SK-N-SH treated with all-trans-retinoic acid at 6 μM for 48 hours (cell line): ENCODE data around the gene AEN.

ENCODE experiments used
- ATAC-seq: fragments of 200-7000 bp; cut with Tn5 transposase; 3 replicates; pipeline ENCODE4 v1.9.1; 2020; ENCODE audit warnings: mild to moderate bottlenecking, moderate library complexity
- ARNTL ChIP-seq: fragments of 450-650 bp; formaldehyde crosslinking; IDR thresholded peaks from 2 replicates; pipeline ENCODE4 v1.5.0; 2020; ENCODE audit warnings: low read depth, mild to moderate bottlenecking, moderate library complexity, borderline replicate concordance
- BACH2 ChIP-seq: fragments of 250-450 bp; sonication (Bioruptor Pico); IDR thresholded peaks from 2 replicates; pipeline ENCODE4 v1.9.0; 2021; ENCODE audit warnings: mild to moderate bottlenecking, borderline replicate concordance
- CSDC2 ChIP-seq: fragments of 250-450 bp; sonication (Bioruptor Pico); IDR thresholded peaks from 2 replicates; pipeline ENCODE4 v1.5.0; 2020; ENCODE audit warnings: mild to moderate bottlenecking, moderate library complexity
- ESRRG ChIP-seq: fragments of 250-450 bp; sonication (Bioruptor Pico); IDR thresholded peaks from 2 replicates; pipeline ENCODE4 v1.6.1; 2021; ENCODE audit warnings: mild to moderate bottlenecking
- GLIS3 ChIP-seq: fragments of 250-450 bp; sonication (Bioruptor Pico); IDR thresholded peaks from 2 replicates; pipeline ENCODE4 v1.5.0; 2020; ENCODE audit warnings: mild to moderate bottlenecking, moderate library complexity
- ISL1 ChIP-seq: fragments of 250-450 bp; sonication (Bioruptor Pico); IDR thresholded peaks from 2 replicates; pipeline ENCODE4 v2.1.2; 2022; ENCODE audit warnings: mild to moderate bottlenecking, moderate library complexity
- OSR1 ChIP-seq: fragments of 250-450 bp; sonication (Bioruptor Pico); IDR thresholded peaks from 2 replicates; pipeline ENCODE4 v1.8.0; 2022; ENCODE audit warnings: moderate library complexity, mild to moderate bottlenecking, inconsistent platforms
- RARB ChIP-seq: fragments of 250-450 bp; sonication (Bioruptor Pico); IDR thresholded peaks from 2 replicates; pipeline ENCODE4 v1.8.0; 2021; ENCODE audit warnings: mild to moderate bottlenecking, moderate library complexity
- SNAI2 ChIP-seq: fragments of 250-450 bp; sonication (Bioruptor Pico); IDR thresholded peaks from 2 replicates; pipeline ENCODE4 v1.5.0; 2020; ENCODE audit warnings: mild to moderate bottlenecking, moderate library complexity
- TCF4 ChIP-seq: fragments of 250-450 bp; sonication (Bioruptor Pico); IDR thresholded peaks from 2 replicates; pipeline ENCODE4 v1.8.0; 2021; ENCODE audit warnings: mild to moderate bottlenecking, moderate library complexity, borderline replicate concordance
- TOX ChIP-seq: fragments of 250-450 bp; sonication (Bioruptor Pico); IDR thresholded peaks from 2 replicates; pipeline ENCODE4 v1.8.0; 2021; ENCODE audit warnings: mild to moderate bottlenecking, moderate library complexity, borderline replicate concordance
- ZC3H10 ChIP-seq: fragments of 250-450 bp; sonication (Bioruptor Pico); IDR thresholded peaks from 2 replicates; pipeline ENCODE4 v1.5.1; 2021; ENCODE audit warnings: mild to moderate bottlenecking, moderate library complexity
- ZFP3 ChIP-seq: fragments of 250-450 bp; sonication (Bioruptor Pico); IDR thresholded peaks from 2 replicates; pipeline ENCODE4 v1.5.0; 2020; ENCODE audit warnings: mild to moderate bottlenecking, moderate library complexity
- ZFP30 ChIP-seq: fragments of 450-650 bp; formaldehyde crosslinking; IDR thresholded peaks from 2 replicates; pipeline ENCODE4 v1.5.0; 2022; ENCODE audit warnings: mild to moderate bottlenecking, moderate library complexity
- ZNF565 ChIP-seq: fragments of 450-650 bp; formaldehyde crosslinking; conservative IDR thresholded peaks from 2 replicates; pipeline ENCODE4 v1.5.0; 2020; ENCODE audit warnings: low read depth, mild to moderate bottlenecking, moderate library complexity
- ZNF70 ChIP-seq: fragments of 450-650 bp; formaldehyde crosslinking; IDR thresholded peaks from 2 replicates; pipeline ENCODE4 v1.5.0; 2020; ENCODE audit warnings: mild to moderate bottlenecking, moderate library complexity
- ZNF8 ChIP-seq: fragments of 450-650 bp; formaldehyde crosslinking; IDR thresholded peaks from 2 replicates; pipeline ENCODE4 v1.5.0; 2020; ENCODE audit warnings: mild to moderate bottlenecking, moderate library complexity
- TF ChIP-seq, protein P1 (sequence below): fragments of 250-450 bp; sonication (Bioruptor Pico); IDR thresholded peaks from 2 replicates; pipeline ENCODE4 v1.5.1; 2021; ENCODE audit warnings: mild to moderate bottlenecking, moderate library complexity
- TF ChIP-seq, protein P2 (sequence below): fragments of 250-450 bp; sonication (Bioruptor Pico); IDR thresholded peaks from 2 replicates; pipeline ENCODE4 v1.8.0; 2021; ENCODE audit warnings: low read depth, mild to moderate bottlenecking, moderate library complexity, borderline replicate concordance
- TF ChIP-seq, protein P3 (sequence below): fragments of 250-450 bp; sonication (Bioruptor Pico); IDR thresholded peaks from 2 replicates; pipeline ENCODE4 v1.5.0; 2020; ENCODE audit warnings: mild to moderate bottlenecking, moderate library complexity
- TF ChIP-seq, protein P4 (sequence below): fragments of 250-450 bp; sonication (Bioruptor Pico); IDR thresholded peaks from 2 replicates; pipeline ENCODE4 v1.8.0; 2020; ENCODE audit warnings: mild to moderate bottlenecking, moderate library complexity, borderline replicate concordance

The AEN gene

DNA sequence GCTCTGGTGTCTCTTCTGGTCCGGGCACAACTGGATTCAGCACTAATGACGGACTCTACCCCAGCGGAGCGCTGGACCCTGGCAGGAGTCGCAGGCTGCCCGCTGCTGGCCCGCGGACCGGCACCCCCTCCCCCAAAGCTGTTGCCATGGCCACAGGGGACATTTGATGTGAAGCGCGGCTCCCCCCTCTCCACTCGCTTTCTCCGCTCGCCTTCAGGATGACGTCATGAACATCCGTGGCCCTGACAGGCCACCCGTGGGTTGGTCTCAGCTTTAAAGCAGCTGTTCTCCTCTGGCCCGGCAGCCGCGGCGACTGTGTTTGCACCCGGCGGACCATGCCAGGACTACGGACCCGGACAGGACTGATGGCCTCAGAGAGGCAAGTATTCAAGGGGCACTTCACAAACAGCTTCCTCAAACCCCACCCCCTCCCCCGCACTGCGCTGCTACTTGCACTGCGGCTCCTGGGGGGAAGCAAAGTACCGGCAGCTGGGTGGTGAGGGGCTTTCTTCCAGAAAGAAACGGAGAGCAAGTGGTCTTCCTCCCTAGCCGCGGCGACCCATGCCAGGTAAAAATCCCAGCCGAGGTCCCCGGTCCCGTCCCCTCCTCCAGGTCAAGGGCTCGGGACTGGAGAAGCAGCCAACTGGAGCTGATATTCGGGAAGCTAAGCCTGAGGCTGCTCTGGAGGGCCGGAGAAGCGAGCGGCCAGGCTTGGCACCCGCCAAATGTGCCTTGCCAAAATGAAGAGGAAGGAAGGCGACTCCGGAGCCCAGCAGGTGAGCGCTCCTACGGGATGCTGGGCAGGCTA is 16.6 kb upstream of the AEN start:
- ATAC-seq, result peak; percentile 26
- TF ChIP-seq ZNF70 (CRISPR knock-in tag) (no peak), TCF4 (CRISPR knock-in tag) (no peak), ARNTL (CRISPR knock-in tag) (no peak), ESRRG (CRISPR knock-in tag) (no peak), ZFP30 (CRISPR knock-in tag) (no peak), GLIS3 (no peak)
- TF ChIP-seq, protein P1, sequence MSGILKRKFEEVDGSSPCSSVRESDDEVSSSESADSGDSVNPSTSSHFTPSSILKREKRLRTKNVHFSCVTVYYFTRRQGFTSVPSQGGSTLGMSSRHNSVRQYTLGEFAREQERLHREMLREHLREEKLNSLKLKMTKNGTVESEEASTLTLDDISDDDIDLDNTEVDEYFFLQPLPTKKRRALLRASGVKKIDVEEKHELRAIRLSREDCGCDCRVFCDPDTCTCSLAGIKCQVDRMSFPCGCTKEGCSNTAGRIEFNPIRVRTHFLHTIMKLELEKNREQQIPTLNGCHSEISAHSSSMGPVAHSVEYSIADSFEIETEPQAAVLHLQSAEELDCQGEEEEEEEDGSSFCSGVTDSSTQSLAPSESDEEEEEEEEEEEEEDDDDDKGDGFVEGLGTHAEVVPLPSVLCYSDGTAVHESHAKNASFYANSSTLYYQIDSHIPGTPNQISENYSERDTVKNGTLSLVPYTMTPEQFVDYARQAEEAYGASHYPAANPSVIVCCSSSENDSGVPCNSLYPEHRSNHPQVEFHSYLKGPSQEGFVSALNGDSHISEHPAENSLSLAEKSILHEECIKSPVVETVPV, result no peak

DNA sequence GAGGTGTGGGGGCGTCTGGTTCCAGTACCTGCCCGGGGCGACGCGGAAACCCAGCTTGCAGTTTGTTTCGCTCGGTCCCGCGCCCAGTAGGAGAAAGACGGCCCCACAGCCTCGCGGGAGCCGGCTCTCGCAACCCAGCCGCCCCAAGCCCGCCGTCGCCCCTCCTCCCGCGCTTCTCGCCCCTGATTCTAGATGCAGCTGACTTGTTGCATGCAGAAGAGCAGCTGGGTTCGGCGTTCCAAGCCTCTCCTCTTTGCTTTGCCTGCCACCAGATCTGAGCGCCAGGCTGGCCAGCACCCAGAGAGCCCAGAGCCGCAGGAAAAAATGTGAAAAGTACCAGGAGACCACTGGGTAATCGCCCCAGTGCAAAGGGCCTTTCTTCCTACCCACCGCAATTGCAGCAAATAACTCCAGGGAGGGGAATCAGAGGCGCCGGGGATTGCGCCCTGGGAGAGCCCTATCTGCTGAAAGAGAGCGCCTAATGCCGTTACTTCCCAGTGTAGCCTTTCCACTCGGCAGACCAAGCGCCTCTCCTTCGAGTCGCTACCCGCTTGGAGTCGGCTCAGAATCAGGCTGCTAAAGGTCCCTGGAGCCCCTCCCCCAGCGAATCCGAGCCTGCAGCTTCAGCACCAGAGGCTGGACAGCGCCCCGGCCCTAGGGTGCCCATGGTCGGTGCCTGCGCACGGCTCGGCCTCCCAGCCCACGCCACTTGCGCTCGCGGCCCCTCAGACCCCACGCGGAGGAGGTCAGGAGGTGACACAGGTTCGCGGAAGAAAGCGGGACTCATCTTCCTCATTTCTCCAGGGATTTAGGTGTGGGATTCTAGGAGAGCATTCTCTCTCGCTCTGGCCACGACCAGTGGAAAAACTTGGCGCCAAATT is 15.7 kb upstream of the AEN start:
- TF ChIP-seq SNAI2 (CRISPR knock-in tag), result 0 out of 2 replicates have a peak, but pooled peaks have one; percentile 29
- peak; percentile 80; the same call in 1 of the 2 replicates for TF ChIP-seq CSDC2 (CRISPR knock-in tag)
- TF ChIP-seq GLIS3, result no peak
- ATAC-seq, result peak; percentile 76

DNA sequence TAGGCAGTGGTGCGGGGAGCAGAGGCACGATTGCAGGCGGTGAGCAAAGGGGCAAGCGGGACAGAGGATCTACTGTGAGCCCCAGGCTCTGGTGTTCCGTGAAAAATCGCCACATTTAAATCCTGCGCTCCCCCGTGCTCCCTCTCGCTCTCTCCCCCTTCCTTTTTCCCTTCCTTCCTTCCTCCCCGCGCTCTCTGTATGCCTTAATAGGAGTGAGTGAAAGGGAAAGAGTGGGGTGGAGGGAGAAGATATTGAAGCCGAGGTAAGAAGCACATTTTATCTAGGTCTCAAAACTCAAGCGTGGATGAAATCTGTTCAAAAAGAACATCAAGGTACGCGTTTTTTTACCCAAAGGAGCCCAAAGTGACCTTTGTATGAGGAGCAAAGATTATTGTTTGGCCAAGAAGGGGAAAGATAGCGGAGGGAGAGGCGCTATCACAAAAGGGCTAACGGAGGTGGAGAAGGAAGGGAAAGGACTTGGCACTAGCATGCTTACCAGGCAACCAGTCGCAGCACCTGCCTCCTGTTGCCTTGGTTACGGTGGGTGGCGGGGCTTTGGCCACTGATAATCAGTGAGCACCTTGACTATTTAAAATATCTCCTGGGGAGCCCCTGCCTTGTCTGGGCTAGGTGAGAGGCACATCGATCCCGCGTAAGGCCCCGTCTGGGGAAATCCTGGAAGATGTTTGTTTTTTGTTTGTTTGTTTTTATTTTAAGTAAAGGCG is 14.9 kb upstream of the AEN start:
- no peak for ATAC-seq
- TF ChIP-seq, protein P2, sequence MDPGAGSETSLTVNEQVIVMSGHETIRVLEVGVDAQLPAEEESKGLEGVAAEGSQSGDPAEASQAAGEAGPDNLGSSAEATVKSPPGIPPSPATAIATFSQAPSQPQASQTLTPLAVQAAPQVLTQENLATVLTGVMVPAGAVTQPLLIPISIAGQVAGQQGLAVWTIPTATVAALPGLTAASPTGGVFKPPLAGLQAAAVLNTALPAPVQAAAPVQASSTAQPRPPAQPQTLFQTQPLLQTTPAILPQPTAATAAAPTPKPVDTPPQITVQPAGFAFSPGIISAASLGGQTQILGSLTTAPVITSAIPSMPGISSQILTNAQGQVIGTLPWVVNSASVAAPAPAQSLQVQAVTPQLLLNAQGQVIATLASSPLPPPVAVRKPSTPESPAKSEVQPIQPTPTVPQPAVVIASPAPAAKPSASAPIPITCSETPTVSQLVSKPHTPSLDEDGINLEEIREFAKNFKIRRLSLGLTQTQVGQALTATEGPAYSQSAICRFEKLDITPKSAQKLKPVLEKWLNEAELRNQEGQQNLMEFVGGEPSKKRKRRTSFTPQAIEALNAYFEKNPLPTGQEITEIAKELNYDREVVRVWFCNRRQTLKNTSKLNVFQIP (CRISPR knock-in tag), result no peak
- TF ChIP-seq SNAI2 (CRISPR knock-in tag), result no peak
- TF ChIP-seq RARB (CRISPR knock-in tag), result no peak
- TF ChIP-seq ZNF565 (CRISPR knock-in tag), result no peak
- TF ChIP-seq, protein P3, sequence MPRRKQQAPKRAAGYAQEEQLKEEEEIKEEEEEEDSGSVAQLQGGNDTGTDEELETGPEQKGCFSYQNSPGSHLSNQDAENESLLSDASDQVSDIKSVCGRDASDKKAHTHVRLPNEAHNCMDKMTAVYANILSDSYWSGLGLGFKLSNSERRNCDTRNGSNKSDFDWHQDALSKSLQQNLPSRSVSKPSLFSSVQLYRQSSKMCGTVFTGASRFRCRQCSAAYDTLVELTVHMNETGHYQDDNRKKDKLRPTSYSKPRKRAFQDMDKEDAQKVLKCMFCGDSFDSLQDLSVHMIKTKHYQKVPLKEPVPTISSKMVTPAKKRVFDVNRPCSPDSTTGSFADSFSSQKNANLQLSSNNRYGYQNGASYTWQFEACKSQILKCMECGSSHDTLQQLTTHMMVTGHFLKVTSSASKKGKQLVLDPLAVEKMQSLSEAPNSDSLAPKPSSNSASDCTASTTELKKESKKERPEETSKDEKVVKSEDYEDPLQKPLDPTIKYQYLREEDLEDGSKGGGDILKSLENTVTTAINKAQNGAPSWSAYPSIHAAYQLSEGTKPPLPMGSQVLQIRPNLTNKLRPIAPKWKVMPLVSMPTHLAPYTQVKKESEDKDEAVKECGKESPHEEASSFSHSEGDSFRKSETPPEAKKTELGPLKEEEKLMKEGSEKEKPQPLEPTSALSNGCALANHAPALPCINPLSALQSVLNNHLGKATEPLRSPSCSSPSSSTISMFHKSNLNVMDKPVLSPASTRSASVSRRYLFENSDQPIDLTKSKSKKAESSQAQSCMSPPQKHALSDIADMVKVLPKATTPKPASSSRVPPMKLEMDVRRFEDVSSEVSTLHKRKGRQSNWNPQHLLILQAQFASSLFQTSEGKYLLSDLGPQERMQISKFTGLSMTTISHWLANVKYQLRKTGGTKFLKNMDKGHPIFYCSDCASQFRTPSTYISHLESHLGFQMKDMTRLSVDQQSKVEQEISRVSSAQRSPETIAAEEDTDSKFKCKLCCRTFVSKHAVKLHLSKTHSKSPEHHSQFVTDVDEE (CRISPR knock-in tag), result no peak
- no peak for TF ChIP-seq BACH2 (CRISPR knock-in tag)
- TF ChIP-seq, protein P1, result no peak
- TF ChIP-seq, protein P4, sequence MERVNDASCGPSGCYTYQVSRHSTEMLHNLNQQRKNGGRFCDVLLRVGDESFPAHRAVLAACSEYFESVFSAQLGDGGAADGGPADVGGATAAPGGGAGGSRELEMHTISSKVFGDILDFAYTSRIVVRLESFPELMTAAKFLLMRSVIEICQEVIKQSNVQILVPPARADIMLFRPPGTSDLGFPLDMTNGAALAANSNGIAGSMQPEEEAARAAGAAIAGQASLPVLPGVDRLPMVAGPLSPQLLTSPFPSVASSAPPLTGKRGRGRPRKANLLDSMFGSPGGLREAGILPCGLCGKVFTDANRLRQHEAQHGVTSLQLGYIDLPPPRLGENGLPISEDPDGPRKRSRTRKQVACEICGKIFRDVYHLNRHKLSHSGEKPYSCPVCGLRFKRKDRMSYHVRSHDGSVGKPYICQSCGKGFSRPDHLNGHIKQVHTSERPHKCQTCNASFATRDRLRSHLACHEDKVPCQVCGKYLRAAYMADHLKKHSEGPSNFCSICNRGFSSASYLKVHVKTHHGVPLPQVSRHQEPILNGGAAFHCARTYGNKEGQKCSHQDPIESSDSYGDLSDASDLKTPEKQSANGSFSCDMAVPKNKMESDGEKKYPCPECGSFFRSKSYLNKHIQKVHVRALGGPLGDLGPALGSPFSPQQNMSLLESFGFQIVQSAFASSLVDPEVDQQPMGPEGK (CRISPR knock-in tag), result no peak
- no peak for TF ChIP-seq CSDC2 (CRISPR knock-in tag)
- no peak for TF ChIP-seq TCF4 (CRISPR knock-in tag)
- TF ChIP-seq ISL1 (CRISPR knock-in tag), result no peak
- TF ChIP-seq ZNF70 (CRISPR knock-in tag), result no peak
- no peak for TF ChIP-seq ZC3H10 (CRISPR knock-in tag)
- no peak for TF ChIP-seq TOX (CRISPR knock-in tag)
- no peak for TF ChIP-seq ZFP30 (CRISPR knock-in tag)
- TF ChIP-seq OSR1 (CRISPR knock-in tag), result no peak
- TF ChIP-seq ZFP3 (CRISPR knock-in tag), result no peak
- no peak for TF ChIP-seq ARNTL (CRISPR knock-in tag)
- TF ChIP-seq ZNF8, result no peak
